ENCODE measurements around the gene OR13C4. TPM values are rescaled to one million over a fixed set of nuclear protein-coding genes. Genes with fewer than 3 reads are reported as not detected.
"Not testable (repeated sequence)": the region's sequence is repeated elsewhere in the genome, so short reads cannot be mapped to it uniquely, and the experiment has no call there.

The OR13C4 gene
- total RNA-seq, 1 experiment from 2014 or later = not detected

DNA sequence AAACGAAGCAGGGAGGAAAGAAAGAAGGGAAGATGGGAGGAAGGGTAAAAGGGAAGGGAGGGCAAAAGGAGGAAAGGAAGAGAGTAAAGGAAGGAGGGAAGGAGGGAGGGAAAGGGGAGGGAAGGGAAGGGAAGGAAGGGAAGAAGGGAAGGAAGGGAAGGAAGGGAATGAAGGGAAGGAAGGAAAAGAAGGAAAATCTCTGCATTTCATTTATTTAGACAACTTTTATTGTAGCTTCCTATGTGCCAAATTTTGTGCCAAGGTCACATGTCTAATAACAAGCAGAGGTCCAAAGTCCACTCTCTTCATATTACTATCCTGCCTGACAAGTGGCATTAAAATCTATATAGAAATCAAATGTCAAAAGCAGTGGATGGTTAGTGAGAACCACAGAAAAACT, 12.3 kb upstream of the OR13C4 start:
- H3K9me2 ChIP-seq (ENCODE audit: insufficient read depth) = no peaks in the 10 kb centered on the region
- ChIA-PET CTCF (no interaction called here), POLR2A (ENCODE audit: unreplicated experiment) (no interaction called here)
- H4K20me1 ChIP-seq (ENCODE audit: insufficient read depth) = no peaks in the 10 kb centered on the region
- intact Hi-C loops (cut with micrococcal nuclease; ENCODE audit: unreplicated experiment) = no loop called here
- no peak overlapping the region for H3K27ac ChIP-seq
- H3F3A ChIP-seq (ENCODE audit: insufficient read depth, low read depth) = no peaks in the 10 kb centered on the region
- no peak overlapping the region for H3K4me2 ChIP-seq
- TF ChIP-seq EZH2 (IDR thresholded peaks at IDR 0.05; ENCODE audit: low read depth) = no peak
- TF ChIP-seq, protein P1, sequence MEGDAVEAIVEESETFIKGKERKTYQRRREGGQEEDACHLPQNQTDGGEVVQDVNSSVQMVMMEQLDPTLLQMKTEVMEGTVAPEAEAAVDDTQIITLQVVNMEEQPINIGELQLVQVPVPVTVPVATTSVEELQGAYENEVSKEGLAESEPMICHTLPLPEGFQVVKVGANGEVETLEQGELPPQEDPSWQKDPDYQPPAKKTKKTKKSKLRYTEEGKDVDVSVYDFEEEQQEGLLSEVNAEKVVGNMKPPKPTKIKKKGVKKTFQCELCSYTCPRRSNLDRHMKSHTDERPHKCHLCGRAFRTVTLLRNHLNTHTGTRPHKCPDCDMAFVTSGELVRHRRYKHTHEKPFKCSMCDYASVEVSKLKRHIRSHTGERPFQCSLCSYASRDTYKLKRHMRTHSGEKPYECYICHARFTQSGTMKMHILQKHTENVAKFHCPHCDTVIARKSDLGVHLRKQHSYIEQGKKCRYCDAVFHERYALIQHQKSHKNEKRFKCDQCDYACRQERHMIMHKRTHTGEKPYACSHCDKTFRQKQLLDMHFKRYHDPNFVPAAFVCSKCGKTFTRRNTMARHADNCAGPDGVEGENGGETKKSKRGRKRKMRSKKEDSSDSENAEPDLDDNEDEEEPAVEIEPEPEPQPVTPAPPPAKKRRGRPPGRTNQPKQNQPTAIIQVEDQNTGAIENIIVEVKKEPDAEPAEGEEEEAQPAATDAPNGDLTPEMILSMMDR (conservative IDR thresholded peaks at IDR 0.05) = no peak
- no peaks in the 10 kb centered on the region for H3K36me3 ChIP-seq (ENCODE audit: low read depth)
- H3K4me1 ChIP-seq (replicated peaks; ENCODE audit: insufficient read depth) = no peaks in the 10 kb centered on the region
- H3K4me3 ChIP-seq = no peak overlapping the region
- no peak for DNase-seq
- H3K27me3 ChIP-seq (ENCODE audit: insufficient read depth, low read depth) = no peaks in the 10 kb centered on the region
- no peaks in the 10 kb centered on the region for H3K79me2 ChIP-seq (ENCODE audit: low read depth)
- BruUV-seq (replicated peaks) = no TSS peak
- no peak overlapping the region for H2AFZ ChIP-seq
- no peaks in the 10 kb centered on the region; the same call in 1 of the 2 replicates for H3K9me3 ChIP-seq (ENCODE audit: insufficient read depth, low read depth)

DNA sequence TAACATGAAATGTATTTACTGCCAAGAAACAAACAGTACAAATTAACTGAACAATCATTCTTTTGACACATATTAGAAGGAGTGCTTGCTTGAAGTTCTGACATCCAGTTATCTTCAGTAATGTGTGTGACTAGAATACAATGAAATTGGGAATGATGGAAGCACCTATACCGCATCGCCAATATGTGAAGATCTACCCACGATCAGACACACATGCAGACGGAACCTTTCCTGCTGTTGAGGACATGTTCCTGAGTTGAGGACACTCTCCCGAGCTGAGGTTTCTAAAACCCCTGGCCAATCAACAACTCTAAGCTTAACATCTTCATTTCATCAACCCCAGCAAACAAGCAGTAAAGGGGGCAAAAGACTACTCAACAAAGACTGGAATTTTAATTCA, 9.7 kb upstream of the OR13C4 start, which contains the start of gene OR13C3:
TSS of gene OR13C3 (minus strand) at position 101 of the 400 bp plus-strand sequence. CDS start 133 bp downstream, outside the sequence.
- Histone ChIP-seq H3K36me3 (ENCODE audit: low read depth) (no peaks in the 10 kb centered on the region), H3K4me2 (no peak within 1 kb of the TSS), H3K27me3 (ENCODE audit: insufficient read depth, low read depth) (no peaks in the 10 kb centered on the region), H3K79me2 (ENCODE audit: low read depth) (no peaks in the 10 kb centered on the region), H3K4me1 (replicated peaks; ENCODE audit: insufficient read depth) (no peaks in the 10 kb centered on the region), H3K9me2 (ENCODE audit: insufficient read depth) (no peaks in the 10 kb centered on the region), H2AFZ (no peak within 1 kb of the TSS), H3K4me3 (no peak within 1 kb of the TSS), H3K27ac (no peak within 1 kb of the TSS), H4K20me1 (ENCODE audit: insufficient read depth) (no peaks in the 10 kb centered on the region), H3F3A (ENCODE audit: insufficient read depth, low read depth) (no peaks in the 10 kb centered on the region), H3K9me3 (ENCODE audit: insufficient read depth, low read depth) (no peaks in the 10 kb centered on the region)
- TF ChIP-seq, protein P1 (conservative IDR thresholded peaks at IDR 0.05) = no peak
- no peak for TF ChIP-seq EZH2 (IDR thresholded peaks at IDR 0.05; ENCODE audit: low read depth)
- no TSS peak for BruUV-seq (replicated peaks)
- DNase-seq = no peak
- intact Hi-C loops (cut with micrococcal nuclease; ENCODE audit: unreplicated experiment) = no loop called here
- CTCF ChIA-PET = no interaction called here
- POLR2A ChIA-PET (ENCODE audit: unreplicated experiment) = no interaction called here

DNA sequence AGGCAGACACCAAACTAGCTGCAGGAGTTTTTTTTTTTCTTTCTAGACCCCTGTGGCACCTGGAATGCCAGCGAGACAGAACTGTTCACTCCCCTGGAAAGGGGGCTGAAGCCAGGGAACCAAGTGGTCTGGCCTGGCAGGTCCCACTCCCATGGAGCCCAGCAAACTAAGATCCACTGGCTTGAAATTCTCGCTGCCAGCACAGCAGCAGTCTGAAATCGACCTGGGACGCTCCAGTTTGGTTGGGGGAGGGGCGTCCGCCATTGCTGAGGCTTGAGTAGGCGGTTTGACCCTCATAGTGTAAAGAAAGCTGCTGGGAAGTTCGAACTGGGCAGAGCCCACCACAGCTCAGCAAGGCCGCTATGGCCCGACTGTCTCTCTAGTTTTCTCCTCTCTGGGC, 6.8 kb downstream of the OR13C4 start:
- H3K4me1 ChIP-seq (replicated peaks; ENCODE audit: insufficient read depth); H3K36me3 ChIP-seq (ENCODE audit: low read depth); DNase-seq; BruUV-seq (replicated peaks); CTCF ChIA-PET; H3F3A ChIP-seq (ENCODE audit: insufficient read depth, low read depth); H3K9me3 ChIP-seq (ENCODE audit: insufficient read depth, low read depth); H4K20me1 ChIP-seq (ENCODE audit: insufficient read depth); intact Hi-C loops (cut with micrococcal nuclease; ENCODE audit: unreplicated experiment); POLR2A ChIA-PET (ENCODE audit: unreplicated experiment); H3K4me2 ChIP-seq; H3K4me3 ChIP-seq; H3K9me2 ChIP-seq (ENCODE audit: insufficient read depth); H3K27me3 ChIP-seq (ENCODE audit: insufficient read depth, low read depth); H3K27ac ChIP-seq; H3K79me2 ChIP-seq (ENCODE audit: low read depth); H2AFZ ChIP-seq: not testable (repeated sequence)

DNA sequence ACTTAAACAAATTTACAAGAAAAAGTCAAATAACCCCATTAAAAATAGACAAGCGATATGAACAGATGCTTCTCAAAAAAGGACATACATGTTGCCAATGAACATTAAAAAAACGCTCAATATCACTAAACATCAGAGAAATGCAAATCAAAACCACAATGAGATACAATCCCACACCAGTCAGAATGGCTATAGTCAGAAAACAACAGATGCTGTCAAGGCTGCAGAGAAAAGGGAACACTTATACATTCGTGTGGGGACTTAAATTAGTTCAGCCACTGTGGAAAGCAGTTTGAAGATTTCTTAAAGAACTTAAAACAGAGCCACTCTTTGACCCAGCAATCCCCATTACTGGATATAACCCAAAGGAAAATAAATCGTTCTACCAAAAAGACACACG, 12.1 kb downstream of the OR13C4 start:
- H2AFZ ChIP-seq = no peak overlapping the region
- CTCF ChIA-PET = no interaction called here
- no peak overlapping the region for H3K4me3 ChIP-seq
- DNase-seq = no peak
- no peaks in the 10 kb centered on the region; the same call in 1 of the 2 replicates for H3K9me3 ChIP-seq (ENCODE audit: insufficient read depth, low read depth)
- H3K79me2 ChIP-seq (ENCODE audit: low read depth) = no peaks in the 10 kb centered on the region
- no peaks in the 10 kb centered on the region for H3K9me2 ChIP-seq (ENCODE audit: insufficient read depth)
- no peak overlapping the region for H3K27ac ChIP-seq
- intact Hi-C loops (cut with micrococcal nuclease; ENCODE audit: unreplicated experiment) = no loop called here
- H3F3A ChIP-seq (ENCODE audit: insufficient read depth, low read depth) = no peaks in the 10 kb centered on the region
- TF ChIP-seq, protein P1 (conservative IDR thresholded peaks at IDR 0.05) = no peak
- TF ChIP-seq EZH2 (IDR thresholded peaks at IDR 0.05; ENCODE audit: low read depth) = no peak
- no peaks in the 10 kb centered on the region for H3K4me1 ChIP-seq (replicated peaks; ENCODE audit: insufficient read depth)
- BruUV-seq (replicated peaks) = no TSS peak
- POLR2A ChIA-PET (ENCODE audit: unreplicated experiment) = no interaction called here
- no peaks in the 10 kb centered on the region for H3K36me3 ChIP-seq (ENCODE audit: low read depth)
- no peak overlapping the region for H3K4me2 ChIP-seq
- no peaks in the 10 kb centered on the region for H3K27me3 ChIP-seq (ENCODE audit: insufficient read depth, low read depth)
- H4K20me1 ChIP-seq (ENCODE audit: insufficient read depth) = no peaks in the 10 kb centered on the region

Measured in PC-9 (cell line).